AML-193 (cell line): ENCODE data around the gene KLHL26.

Source experiments
- DNase-seq, 2 experiments: peaks; one replicate each; lab custom pipeline; 2025; lab: John Stamatoyannopoulos, UW

Gene KLHL26

GRCh38 chr19:18718015-18718526 lies 81.2 kb downstream of the KLHL26 start:
- DNase-seq, result no peak

- DNase-seq, result no peak
Observed at GRCh38 chr19:18718846-18719458, 82.1 kb downstream of the KLHL26 start.

GRCh38 chr19:18719541-18719940 lies 82.7 kb downstream of the KLHL26 start:
- DNase-seq, result no peak
